CD8-positive, alpha-beta memory T cell (primary cell): ENCODE measurements around the gene COL2A1. TPM values are rescaled to one million over a fixed set of nuclear protein-coding genes. Genes with fewer than 3 reads are reported as not detected.

Experiments used
- CTCF ChIA-PET: fragments of 350-600 bp; sonication (Branson Sonifier 250); formaldehyde crosslinking; loops from one replicate; lab custom pipeline; 2021; ENCODE audit warnings: antibody characterized with exemption; lab: Charles Lee
- POLR2A ChIA-PET: fragments of 350-600 bp; sonication (Branson Sonifier 250); formaldehyde crosslinking; loops from one replicate; lab custom pipeline; 2021; ENCODE audit warnings: antibody characterized with exemption; lab: Charles Lee
- DNase-seq, 5 donors: peaks; one replicate each; pipeline versions ENCODE4 v3.0.0 to v3.0.0-alpha.2; 2020 to 2022; ENCODE audit warnings: mixed read lengths in 1 of 5
- H3K27ac ChIP-seq: one replicate; pipeline ENCODE4 v1.7.0; 2013; ENCODE audit warnings: low read depth, mild to moderate bottlenecking, low read length, moderate library complexity
- H3K27me3 ChIP-seq: 2 replicates; pipeline ENCODE4 v1.7.0; 2013; ENCODE audit warnings: low read length, mild to moderate bottlenecking; ENCODE audit not compliant: insufficient read depth, poor library complexity, severe bottlenecking
- H3K36me3 ChIP-seq: 2 replicates; pipeline ENCODE4 v1.7.0; 2013; ENCODE audit warnings: mild to moderate bottlenecking, low read length, moderate library complexity; ENCODE audit not compliant: insufficient read depth
- H3K4me1 ChIP-seq: 2 replicates; pipeline ENCODE4 v1.7.0; 2013; ENCODE audit warnings: mild to moderate bottlenecking, low read length, moderate library complexity; ENCODE audit not compliant: insufficient read depth
- H3K4me3 ChIP-seq: 2 replicates; pipeline ENCODE4 v1.7.0; 2013; ENCODE audit warnings: mild to moderate bottlenecking, low read length
- H3K9me3 ChIP-seq: 2 replicates; pipeline ENCODE4 v1.7.0; 2013; ENCODE audit warnings: mild to moderate bottlenecking, low read length
- H3K27ac Mint-ChIP-seq, 8 donors: one replicate each; pipeline ENCODE4 v1.8.0; 2020 to 2021; ENCODE audit warnings: mixed read lengths in 8 of 8, mild to moderate bottlenecking in 6 of 8, inconsistent platforms in 3 of 8, moderate library complexity in 3 of 8
- H3K27me3 Mint-ChIP-seq, 2 donors: one replicate each; pipeline ENCODE4 v1.8.0; 2020 to 2021; ENCODE audit warnings: mixed read lengths in 2 of 2, mild to moderate bottlenecking in 1 of 2, moderate library complexity in 1 of 2
- H3K36me3 Mint-ChIP-seq, 3 donors: one replicate each; pipeline ENCODE4 v1.8.0; 2020 to 2021; ENCODE audit warnings: mixed read lengths in 3 of 3, inconsistent platforms in 1 of 3, mild to moderate bottlenecking in 1 of 3
- H3K4me1 Mint-ChIP-seq, 3 donors: one replicate each; pipeline ENCODE4 v1.8.0; 2020 to 2021; ENCODE audit warnings: mixed read lengths in 3 of 3, inconsistent platforms in 1 of 3, mild to moderate bottlenecking in 1 of 3
- H3K4me3 Mint-ChIP-seq, 7 donors: one replicate each; pipeline ENCODE4 v1.8.0; 2020 to 2021; ENCODE audit warnings: mixed read lengths in 7 of 7, mild to moderate bottlenecking in 6 of 7, moderate library complexity in 4 of 7, inconsistent platforms in 2 of 7
- H3K9me3 Mint-ChIP-seq, 5 donors: one replicate each; pipeline ENCODE4 v1.8.0; 2020 to 2022; ENCODE audit warnings: mixed read lengths in 5 of 5, mild to moderate bottlenecking in 3 of 5, moderate library complexity in 2 of 5, inconsistent platforms in 1 of 5
- polyA plus RNA-seq: library from polyadenylated mRNA; unstranded; fragments of 300-500 nt; fragmentation: Illumina TruSeq; gene quantifications from one replicate; pipeline ENCODE4 v1.2.3, GENCODE V29; 2021
- total RNA-seq, 2 experiments: library from RNA; stranded (reverse); gene quantifications; one replicate each; pipeline ENCODE4 v1.2.3, GENCODE V29; 2021

Gene COL2A1
- total and polyA plus RNA-seq, 3 experiments from 2014 or later, result not detected

DNA sequence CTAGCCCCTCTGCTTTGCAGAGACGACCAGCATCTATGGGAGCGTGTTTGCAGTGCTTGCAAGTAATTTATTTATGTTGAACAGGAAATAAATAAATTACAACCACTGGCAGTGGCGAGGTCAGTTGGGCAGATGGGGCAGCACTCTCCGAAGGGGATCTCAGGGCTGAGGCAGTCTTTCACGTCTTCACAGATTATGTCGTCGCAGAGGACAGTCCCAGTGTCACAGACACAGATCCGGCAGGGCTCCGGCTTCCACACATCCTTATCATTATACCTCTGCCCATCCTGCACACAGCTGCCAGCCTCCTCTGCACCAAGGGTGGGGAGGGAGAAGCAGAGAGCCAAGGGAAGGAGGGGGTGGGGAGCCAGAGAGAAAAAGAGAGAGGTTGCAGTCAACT, 4.5 kb downstream of the COL2A1 start:
- H3K9me3 ChIP-seq, result no peaks in the 10 kb centered on the region
- ChIA-PET POLR2A (no interaction called here), CTCF (no interaction called here)
- H3K27me3 ChIP-seq, result peaks cover 51% of the 10 kb centered on the region
- Mint-ChIP-seq H3K4me3 (no peak overlapping the region), H3K27ac (no peak overlapping the region), H3K36me3 (no peaks in the 10 kb centered on the region), H3K27me3 (peaks cover 76 to 92% of the 10 kb centered on the region in 2 donors), H3K9me3 (no peaks in the 10 kb centered on the region), H3K4me1 (peaks cover 30 to 37% (median 32%) of the 10 kb centered on the region in 3 donors)
- H3K4me1 ChIP-seq, result peaks cover 35% of the 10 kb centered on the region
- H3K27ac ChIP-seq, result no peak overlapping the region
- no peak for DNase-seq
- no peaks in the 10 kb centered on the region for H3K36me3 ChIP-seq
- no peak overlapping the region for H3K4me3 ChIP-seq

GRCh38 chr12:47997321-47997720, 7.0 kb downstream of the COL2A1 start:
- POLR2A ChIA-PET, result no interaction called here

DNA sequence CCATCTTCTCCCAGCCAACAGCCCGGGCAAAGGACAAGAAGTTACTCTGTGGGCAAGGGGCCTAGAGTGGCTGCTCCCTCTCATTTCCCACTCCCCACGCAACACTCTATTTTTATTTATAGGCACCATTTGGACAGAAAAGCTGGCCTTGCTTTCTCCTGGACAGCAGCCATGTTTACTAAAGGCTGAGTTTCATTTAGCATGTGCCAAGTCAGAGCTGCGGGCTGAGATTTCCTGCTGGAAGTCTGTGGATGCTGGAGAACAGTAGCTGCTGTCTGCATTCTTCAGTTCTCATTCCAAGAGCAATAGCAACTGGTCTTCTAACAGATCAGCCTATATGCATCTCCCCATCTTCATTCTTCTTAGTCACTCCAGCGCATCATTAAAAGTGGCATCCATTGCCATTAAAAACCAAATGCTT, 8.3 kb downstream of the COL2A1 start:
- H3K27me3 Mint-ChIP-seq, result peaks cover 47 to 65% of the 10 kb centered on the region in 2 donors
- peaks cover 3 to 4% (median 4%) of the 10 kb centered on the region in 3 donors for H3K4me1 Mint-ChIP-seq
- no peaks in the 10 kb centered on the region for H3K36me3 ChIP-seq
- H3K9me3 ChIP-seq, result no peaks in the 10 kb centered on the region
- ChIA-PET POLR2A (no interaction called here), CTCF (no interaction called here)
- no peak overlapping the region for H3K27ac Mint-ChIP-seq
- H3K9me3 Mint-ChIP-seq, result no peaks in the 10 kb centered on the region
- H3K4me3 ChIP-seq, result no peak overlapping the region
- no peak overlapping the region for H3K4me3 Mint-ChIP-seq
- peaks cover 4% of the 10 kb centered on the region for H3K4me1 ChIP-seq
- H3K27me3 ChIP-seq, result peaks cover 15% of the 10 kb centered on the region
- no peak overlapping the region for H3K27ac ChIP-seq
- no peaks in the 10 kb centered on the region for H3K36me3 Mint-ChIP-seq
- DNase-seq, result no peak

More at GRCh38 chr12:47997321-47997720, 7.0 kb downstream of the COL2A1 start:
- Mint-ChIP-seq H3K4me3 (no peak overlapping the region), H3K4me1 (peaks cover 14 to 16% (median 15%) of the 10 kb centered on the region in 3 donors), H3K27ac (no peak overlapping the region), H3K36me3 (no peaks in the 10 kb centered on the region), H3K9me3 (no peaks in the 10 kb centered on the region), H3K27me3 (peaks cover 60 to 78% of the 10 kb centered on the region in 2 donors)
- no peak for DNase-seq
- Histone ChIP-seq H3K4me3 (no peak overlapping the region), H3K27me3 (peaks cover 29% of the 10 kb centered on the region), H3K36me3 (no peaks in the 10 kb centered on the region), H3K4me1 (peaks cover 12% of the 10 kb centered on the region), H3K27ac (no peak overlapping the region), H3K9me3 (no peaks in the 10 kb centered on the region)
- CTCF ChIA-PET, result no interaction called here

- Histone ChIP-seq H3K4me3 (no peak overlapping the region), H3K27me3 (peaks cover 2% of the 10 kb centered on the region), H3K9me3 (no peaks in the 10 kb centered on the region), H3K27ac (no peak overlapping the region), H3K4me1 (peaks cover 21% of the 10 kb centered on the region), H3K36me3 (no peaks in the 10 kb centered on the region)
- ChIA-PET CTCF (no interaction called here), POLR2A (interaction anchor here (0.7 kb wide), 1 partner anchor 12 kb away, joined by 3 read pairs; no protein-coding TSS in a partner anchor)
- H3K4me1 Mint-ChIP-seq, result peaks cover 20 to 22% (median 20%) of the 10 kb centered on the region in 3 donors
- no peaks in the 10 kb centered on the region for H3K9me3 Mint-ChIP-seq
- H3K4me3 Mint-ChIP-seq, result no peak overlapping the region
- H3K27me3 Mint-ChIP-seq, result peaks cover 26 to 40% of the 10 kb centered on the region in 2 donors
- DNase-seq, result no peak
- H3K36me3 Mint-ChIP-seq, result no peaks in the 10 kb centered on the region
- peak overlapping the region in 1 of 8 donors; percentile 63 for H3K27ac Mint-ChIP-seq
These were observed 10.8 kb downstream of the COL2A1 start for GRCh38 chr12:47993491-47993890.

GRCh38 chr12:47992776-47993175, 11.5 kb downstream of the COL2A1 start:
- no peaks in the 10 kb centered on the region for H3K9me3 Mint-ChIP-seq
- Histone ChIP-seq H3K27ac (no peak overlapping the region), H3K27me3 (no peaks in the 10 kb centered on the region), H3K4me1 (peaks cover 21% of the 10 kb centered on the region), H3K36me3 (no peaks in the 10 kb centered on the region), H3K9me3 (no peaks in the 10 kb centered on the region), H3K4me3 (no peak overlapping the region)
- CTCF ChIA-PET, result no interaction called here
- H3K36me3 Mint-ChIP-seq, result no peaks in the 10 kb centered on the region
- H3K4me1 Mint-ChIP-seq, result peaks cover 20 to 22% (median 20%) of the 10 kb centered on the region in 3 donors
- H3K27me3 Mint-ChIP-seq, result peaks cover 21 to 33% of the 10 kb centered on the region in 2 donors
- DNase-seq, result peak in 1 of 5 donors; percentile 18
- H3K4me3 Mint-ChIP-seq, result peak overlapping the region in 1 of 7 donors; percentile 34
- POLR2A ChIA-PET, result no interaction called here
- no peak overlapping the region for H3K27ac Mint-ChIP-seq

DNA sequence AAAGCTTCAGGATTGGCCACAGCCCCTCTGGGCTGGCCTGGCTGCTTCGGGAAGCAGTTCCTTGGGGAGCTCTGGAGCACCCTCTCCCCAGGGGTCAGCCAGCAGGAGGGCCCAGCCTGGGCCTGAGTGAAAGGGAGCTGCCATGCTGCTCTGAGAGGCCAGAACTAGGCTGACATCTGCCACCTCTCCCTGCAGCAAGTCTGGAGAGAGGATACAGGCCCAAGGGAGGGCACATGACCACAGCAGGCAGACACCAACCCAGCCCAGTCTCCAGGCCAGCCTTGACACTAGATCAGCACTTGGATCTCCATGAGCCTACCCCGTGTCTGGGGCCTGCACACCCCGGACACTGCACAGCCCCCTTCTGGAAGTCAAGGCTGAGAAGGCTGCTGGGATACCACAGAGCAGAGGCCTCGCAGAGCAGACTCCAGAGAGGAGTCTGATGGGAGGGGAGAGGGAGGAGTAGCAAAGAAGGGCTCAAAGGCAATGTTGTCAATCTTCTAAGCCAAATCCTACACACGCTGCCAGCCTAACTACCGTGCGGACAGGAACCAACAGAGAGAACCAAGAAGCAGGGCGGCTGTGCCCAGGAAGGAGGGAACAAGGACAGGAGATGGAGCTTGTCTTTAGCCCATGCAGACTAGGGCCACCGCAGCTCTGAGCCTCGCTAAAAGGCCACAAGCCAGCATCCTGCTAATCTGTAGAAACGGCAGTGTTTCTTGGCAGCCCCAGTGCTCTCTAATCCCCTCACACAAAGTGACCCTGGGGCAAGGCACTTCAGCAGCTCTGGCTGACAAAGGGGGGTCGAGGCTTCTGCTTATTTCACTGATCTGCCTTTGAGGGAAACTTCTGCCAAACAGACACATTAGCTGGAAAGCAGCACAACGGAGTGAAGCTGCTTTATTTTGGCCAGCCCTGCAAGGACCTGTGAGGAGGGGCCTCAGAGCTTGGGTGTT, 12.9 kb downstream of the COL2A1 start:
- peak overlapping the region in 3 of 8 donors; percentile 56 to 68 (median 66) for H3K27ac Mint-ChIP-seq
- Histone ChIP-seq H3K27ac (no peak overlapping the region), H3K9me3 (no peaks in the 10 kb centered on the region), H3K4me3 (no peak overlapping the region), H3K36me3 (no peaks in the 10 kb centered on the region), H3K27me3 (no peaks in the 10 kb centered on the region), H3K4me1 (peaks cover 21% of the 10 kb centered on the region)
- H3K9me3 Mint-ChIP-seq, result no peaks in the 10 kb centered on the region
- H3K36me3 Mint-ChIP-seq, result no peaks in the 10 kb centered on the region
- ChIA-PET POLR2A (no interaction called here), CTCF (interaction anchor here (0.8 to 0.9 kb wide), 2 partner anchors 28 to 38 kb away, joined by 3 read pairs; partner anchors contain the start of gene TMEM106C)
- H3K27me3 Mint-ChIP-seq, result peaks cover 14 to 19% of the 10 kb centered on the region in 2 donors
- peak overlapping the region in 1 of 7 donors; percentile 51 for H3K4me3 Mint-ChIP-seq
- H3K4me1 Mint-ChIP-seq, result peaks cover 20 to 22% (median 20%) of the 10 kb centered on the region in 3 donors
- peak in 1 of 5 donors; percentile 38 for DNase-seq

DNA sequence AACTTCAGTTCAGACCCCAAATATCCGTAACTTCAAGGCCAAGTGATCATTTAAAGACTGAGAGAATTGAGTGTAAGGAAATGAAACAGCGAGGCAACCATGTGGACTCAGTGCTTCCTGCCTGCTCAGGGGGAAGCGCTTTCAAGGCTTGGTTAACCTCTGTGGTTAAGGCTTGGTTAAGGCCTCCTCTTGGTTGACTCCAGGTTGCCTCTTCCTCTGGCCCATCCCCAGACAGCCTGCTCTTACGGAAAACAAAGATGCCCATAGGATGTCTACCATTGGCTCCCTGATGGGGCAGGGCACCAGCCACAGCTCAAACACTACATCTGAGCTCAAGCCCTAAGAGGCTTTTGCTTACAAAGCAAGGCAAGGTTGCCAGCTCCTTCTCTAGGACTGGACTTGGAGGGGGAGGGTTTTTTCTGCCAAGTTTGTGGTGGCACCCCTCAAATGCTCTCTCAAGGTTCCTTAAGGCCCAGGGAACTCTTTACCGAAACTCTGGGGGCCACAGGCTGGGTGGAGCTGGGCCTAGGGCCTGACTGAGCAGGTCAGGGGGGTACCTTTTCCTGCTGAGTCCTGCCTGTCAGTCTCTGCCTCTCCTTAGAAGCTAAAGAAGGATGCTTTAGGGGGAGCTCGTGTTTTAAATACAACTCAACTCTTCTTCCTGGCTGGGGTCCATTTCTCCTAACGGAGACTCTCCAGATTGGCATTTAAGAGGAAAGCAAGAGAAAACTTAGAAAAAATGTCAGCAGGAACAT, 13.7 kb downstream of the COL2A1 start:
- Mint-ChIP-seq H3K4me1 (peaks cover 20 to 22% (median 20%) of the 10 kb centered on the region in 3 donors), H3K9me3 (no peaks in the 10 kb centered on the region), H3K4me3 (peak overlapping the region in 6 of 7 donors; percentile 37 to 85 (median 52)), H3K27me3 (peaks cover 10 to 12% of the 10 kb centered on the region in 2 donors), H3K27ac (peak overlapping the region in 7 of 8 donors; percentile 24 to 81 (median 68)), H3K36me3 (no peaks in the 10 kb centered on the region)
- peaks cover 21% of the 10 kb centered on the region for H3K4me1 ChIP-seq
- H3K4me3 ChIP-seq, result no peak overlapping the region
- H3K27ac ChIP-seq, result no peak overlapping the region
- peak; percentile 15 to 69 (median 63) for DNase-seq
- no peaks in the 10 kb centered on the region for H3K9me3 ChIP-seq
- no peaks in the 10 kb centered on the region for H3K27me3 ChIP-seq
- no peaks in the 10 kb centered on the region for H3K36me3 ChIP-seq
- POLR2A ChIA-PET, result no interaction called here
- CTCF ChIA-PET, result interaction anchor here (0.8 to 0.9 kb wide), 2 partner anchors 27 to 39 kb away, joined by 3 read pairs; partner anchors contain the start of gene TMEM106C
